Panc1 (cell line): ENCODE results near the gene PSMB4. TPM values are rescaled to one million over a fixed set of nuclear protein-coding genes. Genes with fewer than 3 reads are reported as not detected.

Source experiments
- ATAC-seq: fragments of 200-7000 bp; cut with Tn5 transposase; 2 replicates; pipeline ENCODE4 v1.9.1; 2020; ENCODE audit warnings: mild to moderate bottlenecking, moderate library complexity
- BruUV-seq: library from RNA; stranded (reverse); fragments of 400-500 nt; replicated peaks from 2 replicates; lab custom pipeline; 2021; lab: Mats Ljungman, UMichigan
- CTCF ChIA-PET: fragments of 300-600 bp; sonication (Branson Sonifier 250); formaldehyde crosslinking; loops from one replicate; lab custom pipeline; 2022; ENCODE audit warnings: antibody characterized with exemption; lab: Charles Lee
- POLR2A ChIA-PET: fragments of 300-600 bp; sonication (Branson Sonifier 250); formaldehyde crosslinking; loops from one replicate; lab custom pipeline; 2022; ENCODE audit warnings: antibody characterized with exemption; lab: Charles Lee
- DNase-seq: peaks from one replicate; pipeline ENCODE4 v3.0.0-alpha.2; 2010; ENCODE audit warnings: low read depth, low spot score
- H3K27ac ChIP-seq: 2 replicates; pipeline ENCODE4 v1.5.1; 2011; ENCODE audit warnings: mild to moderate bottlenecking, low read length, inconsistent platforms
- H3K27me3 ChIP-seq: fragments of 200-500 bp; sonication (Bioruptor generic); 2 replicates; pipeline ENCODE4 v1.6.0; 2014; ENCODE audit warnings: low read length, inconsistent platforms; ENCODE audit not compliant: control insufficient read depth, insufficient read depth
- H3K36me3 ChIP-seq: fragments of 200-500 bp; sonication (Bioruptor generic); 2 replicates; pipeline ENCODE4 v1.5.1; 2014; ENCODE audit warnings: inconsistent platforms, mild to moderate bottlenecking, low read length, moderate library complexity; ENCODE audit not compliant: control insufficient read depth, insufficient read depth
- H3K4me1 ChIP-seq: 2 replicates; pipeline ENCODE4 v1.5.1; 2011; ENCODE audit warnings: inconsistent platforms, mild to moderate bottlenecking, low read length, moderate library complexity; ENCODE audit not compliant: control insufficient read depth, insufficient read depth
- H3K4me3 ChIP-seq, 2 experiments: 2 replicates each; pipeline ENCODE4 v1.5.1; 2011 to 2012; ENCODE audit warnings: low read depth in 2 of 2, low read length in 2 of 2, mild to moderate bottlenecking in 2 of 2, inconsistent platforms in 1 of 2, moderate library complexity in 1 of 2
- H3K9me3 ChIP-seq: fragments of 200-500 bp; sonication (Bioruptor generic); 2 replicates; pipeline ENCODE4 v1.5.1; 2014; ENCODE audit warnings: low read depth, mild to moderate bottlenecking, inconsistent platforms, low read length, moderate library complexity; ENCODE audit not compliant: control insufficient read depth, insufficient read depth
- CTCF ChIP-seq: fragments of 450-650 bp; IDR thresholded peaks from 2 replicates; pipeline ENCODE4 v1.5.1; 2017; ENCODE audit warnings: mild to moderate bottlenecking
- POLR2AphosphoS5 ChIP-seq: IDR thresholded peaks from 2 replicates; pipeline ENCODE4 v1.6.1; 2012; ENCODE audit warnings: mild to moderate bottlenecking, low read depth, low read length, moderate library complexity
- REST ChIP-seq, 2 experiments: IDR thresholded peaks; 2 replicates each; pipeline ENCODE4 v1.6.1; 2011 to 2012; ENCODE audit warnings: low read depth in 2 of 2, control low read depth in 1 of 2, low read length in 1 of 2, mild to moderate bottlenecking in 1 of 2, moderate library complexity in 1 of 2; ENCODE audit not compliant: insufficient read depth in 1 of 2
- SIN3A ChIP-seq: IDR thresholded peaks from 2 replicates; pipeline ENCODE4 v1.6.1; 2012; ENCODE audit warnings: low read depth, mild to moderate bottlenecking, low read length, moderate library complexity, borderline replicate concordance; ENCODE audit not compliant: insufficient read depth
- TCF7L2 ChIP-seq: IDR thresholded peaks from 2 replicates; pipeline ENCODE4 v1.6.1; 2011; ENCODE audit warnings: mild to moderate bottlenecking, low read depth, low read length, inconsistent platforms
- in situ Hi-C: cut with HindIII; loops from 2 replicates; pipeline ENCODE4 v1.10.0; 2016; ENCODE audit warnings: low sequenced_read_pairs, low pct_unique_long_range_greater_than_20kb
- intact Hi-C: fragments of 100-400 bp; cut with micrococcal nuclease; formaldehyde crosslinking; loops from one replicate; pipeline ENCODE4 v1.10.0; 2022; ENCODE audit not compliant: unreplicated experiment
- total RNA-seq: library from RNA; stranded (reverse); gene quantifications from one replicate; pipeline ENCODE4 v1.2.1, GENCODE V29; 2021; ENCODE audit not compliant: unreplicated experiment

Gene PSMB4
- total RNA-seq, 1 experiment from 2014 or later: 412 TPM

- BruUV-seq: no TSS peak
- CTCF ChIA-PET: interaction anchor here (0.5 kb wide), 1 partner anchor 108 kb away, joined by 3 read pairs; no protein-coding TSS in a partner anchor
Observed at GRCh38 chr1:151408891-151409290, 9.5 kb downstream of the PSMB4 start.

GRCh38 chr1:151411884-151412283 lies 12.5 kb downstream of the PSMB4 start:
- Histone ChIP-seq H3K27ac (no peak overlapping the region), H3K4me3 (no peak overlapping the region), H3K27me3 (no peaks in the 10 kb centered on the region), H3K4me1 (no peaks in the 10 kb centered on the region), H3K9me3 (no peaks in the 10 kb centered on the region), H3K36me3 (peaks cover 24% of the 10 kb centered on the region)
- intact Hi-C loops: no loop called here
- no peak for ATAC-seq
- TF ChIP-seq REST (IDR thresholded peaks at IDR 0.05; ENCODE audit: insufficient read depth in 1 of 2, low read depth in 2 of 2, low read length in 1 of 2) (no peak), CTCF (no peak)
- no TSS peak for BruUV-seq
- CTCF ChIA-PET: no interaction called here
- POLR2A ChIA-PET: interaction anchor here (0.6 kb wide), 1 partner anchor 47 kb away, joined by 4 read pairs; no protein-coding TSS in a partner anchor
- in situ Hi-C loops: no loop called here
- no peak for DNase-seq

More at GRCh38 chr1:151408891-151409290, 9.5 kb downstream of the PSMB4 start:
- in situ Hi-C loops: no loop called here
- Histone ChIP-seq H3K4me3 (no peak overlapping the region), H3K36me3 (peaks cover 34% of the 10 kb centered on the region), H3K27me3 (no peaks in the 10 kb centered on the region), H3K4me1 (no peaks in the 10 kb centered on the region), H3K27ac (no peak overlapping the region), H3K9me3 (no peaks in the 10 kb centered on the region)
- DNase-seq (no peak), ATAC-seq (no peak)
- intact Hi-C loops: no loop called here
- TF ChIP-seq TCF7L2 (no peak), SIN3A (no peak)
- POLR2A ChIA-PET: no interaction called here

- ATAC-seq: no peak
- no peak for TF ChIP-seq POLR2AphosphoS5
- H3K36me3 ChIP-seq: peaks cover 12% of the 10 kb centered on the region
- no TSS peak for BruUV-seq
- CTCF ChIA-PET: interaction anchor here (0.7 kb wide), 1 partner anchor 114 kb away, joined by 6 read pairs; no protein-coding TSS in a partner anchor
- in situ Hi-C loops: no loop called here
- no peak overlapping the region for H3K4me3 ChIP-seq
- POLR2A ChIA-PET: interaction anchor here (0.7 kb wide), 1 partner anchor 19 kb away, joined by 3 read pairs; no protein-coding TSS in a partner anchor
- no peaks in the 10 kb centered on the region for H3K9me3 ChIP-seq
- intact Hi-C loops: no loop called here
- no peak overlapping the region for H3K27ac ChIP-seq
- no peaks in the 10 kb centered on the region for H3K4me1 ChIP-seq
- no peaks in the 10 kb centered on the region for H3K27me3 ChIP-seq
- no peak for DNase-seq
Observed at GRCh38 chr1:151416231-151416630, 16.9 kb downstream of the PSMB4 start.
